Measurements from ENCODE around the gene GRB2.
"Not testable (repeated sequence)": the region's sequence is repeated elsewhere in the genome, so short reads cannot be mapped to it uniquely, and the experiment has no call there.

The GRB2 gene

GRCh38 chr17:75348386-75349012, 57.0 kb downstream of the GRB2 start:
- no peak for FAIRE-seq

- FAIRE-seq, result no peak
These were observed 58.6 kb downstream of the GRB2 start for GRCh38 chr17:75346906-75347305.

GRCh38 chr17:75346368-75346767, 59.1 kb downstream of the GRB2 start:
- not testable (repeated sequence) for FAIRE-seq

GRCh38 chr17:75345514-75346167, 59.8 kb downstream of the GRB2 start:
- no peak for FAIRE-seq

GRCh38 chr17:75344666-75345065, 60.8 kb downstream of the GRB2 start:
- FAIRE-seq, result no peak

- no peak for FAIRE-seq
These were observed 62.5 kb downstream of the GRB2 start for GRCh38 chr17:75342996-75343395.

- FAIRE-seq, result no peak
These were observed 63.5 kb downstream of the GRB2 start for GRCh38 chr17:75341784-75342486.

- no peak for FAIRE-seq
These were observed 64.8 kb downstream of the GRB2 start for GRCh38 chr17:75340631-75341030.

GRCh38 chr17:75339971-75340370, 65.5 kb downstream of the GRB2 start:
- no peak for FAIRE-seq

GRCh38 chr17:75338335-75338734, 67.1 kb downstream of the GRB2 start:
- FAIRE-seq, result no peak

GRCh38 chr17:75335315-75335714, 70.2 kb downstream of the GRB2 start:
- no peak for FAIRE-seq

- no peak for FAIRE-seq
These were observed 70.8 kb downstream of the GRB2 start for GRCh38 chr17:75334723-75335122.

GRCh38 chr17:75331671-75332070, 73.8 kb downstream of the GRB2 start:
- no peak for FAIRE-seq

- FAIRE-seq, result no peak
These were observed 77.7 kb downstream of the GRB2 start for GRCh38 chr17:75327757-75328156.

GRCh38 chr17:75326226-75326848, 79.1 kb downstream of the GRB2 start:
- no peak for FAIRE-seq

GRCh38 chr17:75325827-75326225, 79.7 kb downstream of the GRB2 start:
- FAIRE-seq, result no peak

GRCh38 chr17:75325348-75325747, 80.1 kb downstream of the GRB2 start:
- FAIRE-seq, result no peak

GRCh38 chr17:75321506-75321905, 84.0 kb downstream of the GRB2 start:
- no peak for FAIRE-seq

- no peak for FAIRE-seq
These were observed 85.4 kb downstream of the GRB2 start for GRCh38 chr17:75319904-75320691.

GRCh38 chr17:75318615-75319222, 86.8 kb downstream of the GRB2 start:
- FAIRE-seq, result no peak

- FAIRE-seq, result no peak
These were observed 87.3 kb downstream of the GRB2 start for GRCh38 chr17:75318211-75318610.

GRCh38 chr17:75317671-75318070, 87.8 kb downstream of the GRB2 start:
- FAIRE-seq, result no peak

- no peak for FAIRE-seq
These were observed 89.2 kb downstream of the GRB2 start for GRCh38 chr17:75316253-75316652.
